Smooth muscle cell (in vitro differentiated cells): Measurements from ENCODE around the gene RFX7. TPM values are rescaled to one million over a fixed set of nuclear protein-coding genes. Genes with fewer than 3 reads are reported as not detected.
A peak's percentile ranks its signal among the peaks of the same experiment; 100 is the strongest.

Source experiments
- DNase-seq: peaks from one replicate; lab custom pipeline; 2025; ENCODE audit not compliant: unreplicated experiment; lab: John Stamatoyannopoulos, UW
- H2AFZ ChIP-seq: fragments of 200-600 bp; sonication (generic); 2 replicates; pipeline ENCODE4 v1.6.0; 2016; ENCODE audit warnings: antibody characterized with exemption, low read depth, mild to moderate bottlenecking
- H3F3A ChIP-seq: fragments of 200-600 bp; sonication (generic); 2 replicates; pipeline ENCODE4 v1.6.0; 2017; ENCODE audit warnings: antibody characterized with exemption, low read depth
- H3K27ac ChIP-seq: fragments of 200-600 bp; sonication (generic); 2 replicates; pipeline ENCODE4 v1.5.1; 2016; ENCODE audit warnings: low read depth, mild to moderate bottlenecking
- H3K27me3 ChIP-seq: fragments of 200-600 bp; sonication (generic); 2 replicates; pipeline ENCODE4 v1.6.1; 2016; ENCODE audit warnings: low read depth, mild to moderate bottlenecking
- H3K36me3 ChIP-seq: fragments of 200-600 bp; sonication (generic); 2 replicates; pipeline ENCODE4 v1.5.1; 2016; ENCODE audit warnings: low read depth
- H3K4me1 ChIP-seq: fragments of 200-600 bp; sonication (generic); 2 replicates; pipeline ENCODE4 v1.5.1; 2016; ENCODE audit warnings: low read depth
- H3K4me2 ChIP-seq: fragments of 200-600 bp; sonication (generic); 2 replicates; pipeline ENCODE4 v1.6.0; 2016; ENCODE audit warnings: mild to moderate bottlenecking
- H3K4me3 ChIP-seq: fragments of 200-600 bp; sonication (generic); 2 replicates; pipeline ENCODE4 v1.5.1; 2016; ENCODE audit warnings: mild to moderate bottlenecking
- H3K79me2 ChIP-seq: fragments of 200-600 bp; sonication (generic); 2 replicates; pipeline ENCODE4 v1.6.0; 2016; ENCODE audit warnings: low read depth, mild to moderate bottlenecking
- H3K9ac ChIP-seq: fragments of 200-600 bp; sonication (generic); 2 replicates; pipeline ENCODE4 v1.6.0; 2016; ENCODE audit warnings: low read depth
- H3K9me3 ChIP-seq: fragments of 200-600 bp; sonication (generic); replicated peaks from 2 replicates; pipeline ENCODE4 v1.5.1; 2016; ENCODE audit warnings: low read depth
- H4K20me1 ChIP-seq: fragments of 200-600 bp; sonication (generic); 2 replicates; pipeline ENCODE4 v1.6.0; 2016; ENCODE audit warnings: low read depth
- WGBS: methylation state at CpG from one replicate; pipeline ENCODE4 v1.1.7; 2016; ENCODE audit warnings: low lambda C conversion rate; 5-methylcytosine and 5-hydroxymethylcytosine counted together
- polyA plus RNA-seq: library from polyadenylated mRNA; unstranded; fragments of >200 nt; fragmentation: Nextera tagmentation; extraction: Ambion mirVana; gene quantifications from 2 replicates; pipeline ENCODE4 v1.2.1, GENCODE V29; 2016
- total RNA-seq: library from RNA; depleted of rRNA; stranded (reverse); fragments of >200 nt; gene quantifications from 2 replicates; pipeline ENCODE4 v1.2.3, GENCODE V29; 2014
- TF ChIP-seq, protein P1 (sequence below): fragments of 200-600 bp; sonication (generic); IDR thresholded peaks from 2 replicates; pipeline ENCODE4 v1.5.1; 2017; ENCODE audit warnings: borderline replicate concordance, mild to moderate bottlenecking, antibody characterized with exemption; ENCODE audit not compliant: insufficient read depth, poor library complexity, severe bottlenecking

RFX7 gene
- total and polyA plus RNA-seq, 2 experiments from 2014 or later = 7.7 to 18.5 TPM

DNA sequence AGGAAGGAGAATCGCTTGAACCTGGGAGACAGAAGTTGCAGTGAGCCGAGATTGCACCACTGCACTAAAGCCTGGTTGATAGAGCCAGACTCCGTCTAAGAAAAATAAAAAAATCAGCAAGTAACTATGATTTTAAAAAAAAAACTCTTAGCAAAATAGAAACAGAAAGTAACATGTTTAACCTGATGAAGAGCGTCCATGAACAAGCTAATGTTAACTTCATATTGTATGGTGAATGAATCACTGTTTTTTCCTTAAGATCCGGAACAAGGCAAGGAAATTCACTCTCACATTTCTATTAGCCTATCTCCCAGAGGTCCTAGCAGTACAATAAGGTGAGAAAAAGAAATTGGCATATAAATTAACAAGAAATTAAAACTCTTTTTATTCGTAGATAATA lies 69.0 kb downstream of the RFX7 start:
- H3K4me1 ChIP-seq = no peaks in the 10 kb centered on the region
- H2AFZ ChIP-seq = no peak overlapping the region
- peaks cover 61% of the 10 kb centered on the region for H4K20me1 ChIP-seq
- no peaks in the 10 kb centered on the region for H3F3A ChIP-seq
- H3K4me2 ChIP-seq = no peak overlapping the region
- H3K9ac ChIP-seq = no peak overlapping the region
- no peak overlapping the region for H3K27ac ChIP-seq
- no peak overlapping the region for H3K4me3 ChIP-seq
- peaks cover 69% of the 10 kb centered on the region for H3K79me2 ChIP-seq
- H3K9me3 ChIP-seq = no peaks in the 10 kb centered on the region
- 93% methylated on average over 6 of the region's 6 CpGs for WGBS
- no peak for DNase-seq
- TF ChIP-seq, protein P1, sequence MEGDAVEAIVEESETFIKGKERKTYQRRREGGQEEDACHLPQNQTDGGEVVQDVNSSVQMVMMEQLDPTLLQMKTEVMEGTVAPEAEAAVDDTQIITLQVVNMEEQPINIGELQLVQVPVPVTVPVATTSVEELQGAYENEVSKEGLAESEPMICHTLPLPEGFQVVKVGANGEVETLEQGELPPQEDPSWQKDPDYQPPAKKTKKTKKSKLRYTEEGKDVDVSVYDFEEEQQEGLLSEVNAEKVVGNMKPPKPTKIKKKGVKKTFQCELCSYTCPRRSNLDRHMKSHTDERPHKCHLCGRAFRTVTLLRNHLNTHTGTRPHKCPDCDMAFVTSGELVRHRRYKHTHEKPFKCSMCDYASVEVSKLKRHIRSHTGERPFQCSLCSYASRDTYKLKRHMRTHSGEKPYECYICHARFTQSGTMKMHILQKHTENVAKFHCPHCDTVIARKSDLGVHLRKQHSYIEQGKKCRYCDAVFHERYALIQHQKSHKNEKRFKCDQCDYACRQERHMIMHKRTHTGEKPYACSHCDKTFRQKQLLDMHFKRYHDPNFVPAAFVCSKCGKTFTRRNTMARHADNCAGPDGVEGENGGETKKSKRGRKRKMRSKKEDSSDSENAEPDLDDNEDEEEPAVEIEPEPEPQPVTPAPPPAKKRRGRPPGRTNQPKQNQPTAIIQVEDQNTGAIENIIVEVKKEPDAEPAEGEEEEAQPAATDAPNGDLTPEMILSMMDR = no peak
- H3K27me3 ChIP-seq = no peaks in the 10 kb centered on the region
- H3K36me3 ChIP-seq = peaks cover 3% of the 10 kb centered on the region

DNA sequence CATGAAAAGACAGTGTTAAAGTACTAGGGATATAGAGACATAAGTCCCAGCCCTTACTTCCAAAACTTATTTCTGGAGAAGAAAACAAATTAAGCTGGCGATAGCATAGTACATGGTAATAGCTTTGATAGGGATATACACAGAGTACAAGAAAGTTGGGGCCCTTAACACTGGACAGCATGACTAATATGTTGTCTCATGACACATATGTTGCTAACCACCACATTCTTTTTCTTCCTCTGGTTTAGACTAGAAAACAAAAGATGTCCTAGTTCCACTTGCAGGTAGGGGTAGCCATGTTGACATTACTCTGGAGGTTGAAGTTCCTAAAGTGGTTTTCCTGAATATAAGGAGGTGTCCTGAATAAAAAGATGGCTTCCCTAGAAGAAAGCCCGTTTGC lies 75.3 kb downstream of the RFX7 start:
- TF ChIP-seq, protein P1 = no peak
- Histone ChIP-seq H3K4me1 (no peaks in the 10 kb centered on the region), H3K4me2 (no peak overlapping the region), H3K36me3 (peaks cover 3% of the 10 kb centered on the region), H3F3A (no peaks in the 10 kb centered on the region), H3K79me2 (peaks cover 81% of the 10 kb centered on the region), H3K4me3 (no peak overlapping the region), H3K9ac (no peak overlapping the region), H3K27ac (peak overlapping the region; percentile 61), H2AFZ (no peak overlapping the region), H4K20me1 (peaks cover 75% of the 10 kb centered on the region), H3K9me3 (no peaks in the 10 kb centered on the region), H3K27me3 (no peaks in the 10 kb centered on the region)
- no peak for DNase-seq
- WGBS = 91% methylated on average over 2 of the region's 2 CpGs

GRCh38 chr15:56165234-56165633 lies 78.4 kb downstream of the RFX7 start:
- no peak overlapping the region for H3K4me2 ChIP-seq
- no peak overlapping the region for H2AFZ ChIP-seq
- TF ChIP-seq, protein P1 = no peak
- H3F3A ChIP-seq = no peaks in the 10 kb centered on the region
- no peak overlapping the region for H3K4me3 ChIP-seq
- no peaks in the 10 kb centered on the region for H3K4me1 ChIP-seq
- peaks cover 86% of the 10 kb centered on the region for H3K79me2 ChIP-seq
- H3K36me3 ChIP-seq = no peaks in the 10 kb centered on the region
- H4K20me1 ChIP-seq = peaks cover 96% of the 10 kb centered on the region
- no peaks in the 10 kb centered on the region for H3K27me3 ChIP-seq
- peak overlapping the region; percentile 62 for H3K27ac ChIP-seq
- H3K9me3 ChIP-seq = no peaks in the 10 kb centered on the region
- no peak for DNase-seq
- 74% methylated on average over 2 of the region's 2 CpGs for WGBS
- no peak overlapping the region for H3K9ac ChIP-seq

DNA sequence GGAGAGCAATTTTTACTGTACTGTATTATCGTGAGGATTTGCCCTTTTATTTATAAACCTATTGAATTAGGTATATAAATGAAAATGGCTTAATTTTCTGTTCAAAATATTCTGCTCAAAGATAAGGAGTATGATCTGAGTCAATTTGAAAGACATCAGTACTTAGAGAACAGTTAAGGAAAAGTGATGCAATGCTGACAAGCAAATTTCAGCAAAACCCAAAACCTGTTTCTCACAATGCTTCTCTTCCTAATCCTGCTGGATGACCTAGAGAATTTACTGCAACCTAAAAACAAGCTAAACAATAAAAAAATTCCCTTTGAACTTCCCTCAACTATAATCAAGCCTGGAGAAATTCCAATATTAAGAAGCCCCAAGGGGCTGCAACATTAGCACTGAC lies 82.7 kb downstream of the RFX7 start:
- no peaks in the 10 kb centered on the region for H3F3A ChIP-seq
- peaks cover 94% of the 10 kb centered on the region for H3K79me2 ChIP-seq
- H4K20me1 ChIP-seq = peaks cover 92% of the 10 kb centered on the region
- H3K4me1 ChIP-seq = no peaks in the 10 kb centered on the region
- H3K4me3 ChIP-seq = no peak overlapping the region
- TF ChIP-seq, protein P1 = no peak
- no peaks in the 10 kb centered on the region for H3K9me3 ChIP-seq
- H3K27ac ChIP-seq = peak overlapping the region; percentile 30
- H3K4me2 ChIP-seq = peak overlapping the region; percentile 8
- no peak overlapping the region for H3K9ac ChIP-seq
- no peaks in the 10 kb centered on the region for H3K27me3 ChIP-seq
- no peaks in the 10 kb centered on the region for H3K36me3 ChIP-seq
- H2AFZ ChIP-seq = no peak overlapping the region
- no peak for DNase-seq
- 88% methylated on average over 1 of the region's 1 CpG for WGBS
